ENCODE results near the gene OR5H14.

Gene OR5H14

GRCh38 chr3:98166396-98166795, 19.1 kb downstream of the OR5H14 start, which contains the start of gene OR5H15:
Gene OR5H15, plus strand, starts transcription at chr3:98166696. Its CDS starts 2,004 bp downstream, at chr3:98168700.
- ChIA-PET CTCF (no interaction called here), POLR2A (ENCODE audit: low non-redundant PET) (no interaction called here)
- H3K27ac ChIP-seq, result no peak within 1 kb of the TSS
- no peak for DNase-seq (ENCODE audit: low spot score)
- no peak for TF ChIP-seq CTCF (conservative IDR thresholded peaks at IDR 0.05; ENCODE audit: low read depth)

DNA sequence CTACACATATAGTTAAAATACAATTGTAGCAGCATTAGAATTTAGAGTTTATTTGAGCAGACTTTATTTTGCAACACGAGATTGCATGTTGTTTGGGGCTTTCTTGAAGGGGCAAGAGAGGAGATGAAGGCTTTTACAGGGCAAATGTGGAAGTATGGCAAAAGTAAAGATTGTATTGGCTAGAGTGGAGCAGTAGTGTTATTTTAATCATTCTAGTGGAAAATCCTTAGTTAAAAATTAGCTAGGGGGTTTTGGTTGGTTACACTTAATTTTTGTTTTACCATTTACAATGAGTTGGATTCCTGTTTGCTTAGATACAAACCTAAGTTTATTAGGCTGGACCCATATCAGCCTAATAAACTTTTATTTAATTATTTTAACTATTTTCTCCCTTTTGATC, 23.8 kb downstream of the OR5H14 start:
- DNase-seq (ENCODE audit: low spot score), result no peak
- ChIA-PET POLR2A (ENCODE audit: low non-redundant PET) (no interaction called here), CTCF (no interaction called here)
- no peak overlapping the region for H3K27ac ChIP-seq
- TF ChIP-seq CTCF (conservative IDR thresholded peaks at IDR 0.05; ENCODE audit: low read depth), result no peak

DNA sequence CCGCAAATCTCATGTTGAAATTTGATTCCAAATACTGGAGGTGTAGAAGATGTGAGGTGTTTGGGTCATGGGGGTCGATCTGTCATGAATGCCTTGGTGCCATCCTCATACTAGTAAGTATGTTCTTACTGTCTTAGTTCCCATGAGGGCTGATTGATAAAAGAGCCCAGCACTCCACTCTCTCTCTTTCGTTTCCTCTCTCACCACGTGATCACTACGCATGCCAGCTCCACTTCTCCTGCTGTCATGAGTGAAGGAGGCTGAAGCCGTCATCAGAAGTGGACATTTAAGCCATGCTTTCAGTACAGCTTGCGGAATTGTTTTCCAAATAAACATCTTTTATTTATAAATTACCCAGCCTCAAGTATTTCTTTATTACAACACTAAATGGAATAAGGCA, 25.3 kb downstream of the OR5H14 start:
- TF ChIP-seq CTCF (conservative IDR thresholded peaks at IDR 0.05; ENCODE audit: low read depth), result no peak
- ChIA-PET CTCF (interaction anchor here (0.8 kb wide), 1 partner anchor 133 kb away, joined by 3 read pairs; no protein-coding TSS in a partner anchor), POLR2A (ENCODE audit: low non-redundant PET) (no interaction called here)
- DNase-seq (ENCODE audit: low spot score), result no peak
- no peak overlapping the region for H3K27ac ChIP-seq

DNA sequence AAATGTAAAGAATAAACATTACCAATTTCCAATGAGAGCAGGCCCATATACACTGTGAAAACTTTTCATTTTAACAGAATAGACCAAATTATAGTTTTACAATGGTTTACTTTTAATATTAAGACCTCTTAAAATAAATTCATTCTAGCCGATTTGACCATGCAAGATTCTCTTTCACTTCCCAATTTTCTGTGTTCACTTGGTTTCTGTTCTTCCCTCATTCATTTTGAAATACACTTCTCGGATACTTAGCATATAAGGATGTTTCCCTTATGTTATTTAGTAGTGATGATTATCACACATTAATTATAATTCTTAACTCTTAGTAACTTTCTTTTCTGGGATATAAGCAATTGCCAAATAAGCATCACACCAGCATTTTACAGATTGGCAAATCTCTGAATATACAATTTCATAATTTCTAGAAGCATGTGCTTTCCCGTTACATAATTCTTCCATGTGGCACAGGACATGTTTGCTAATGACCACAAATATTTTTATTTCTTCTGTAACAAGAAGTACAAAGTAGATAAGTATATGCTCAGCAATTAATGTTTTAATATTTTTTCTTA, 33.1 kb downstream of the OR5H14 start:
- ChIA-PET CTCF (no interaction called here), POLR2A (ENCODE audit: low non-redundant PET) (no interaction called here)
- no peak overlapping the region for H3K27ac ChIP-seq
- no peak for TF ChIP-seq CTCF (conservative IDR thresholded peaks at IDR 0.05; ENCODE audit: low read depth)
- no peak for DNase-seq (ENCODE audit: low spot score)

DNA sequence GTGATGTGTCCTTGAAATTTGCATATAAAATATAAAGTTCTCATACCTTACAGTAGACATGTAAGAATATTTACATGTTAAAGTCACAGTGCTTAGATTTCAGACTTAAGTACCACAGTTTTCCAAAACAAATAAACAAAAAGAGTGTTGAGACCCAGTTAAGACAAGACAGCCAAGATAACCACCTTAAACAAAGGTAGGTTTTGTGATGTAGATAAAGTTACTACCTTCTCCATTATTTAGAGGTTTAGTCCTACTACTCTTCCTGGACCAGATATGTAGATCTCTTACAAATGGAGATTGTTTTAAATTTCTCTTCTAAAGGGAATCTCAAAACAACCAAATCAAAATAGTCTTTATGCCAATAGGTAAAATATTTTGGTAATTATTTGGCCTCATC, 34.9 kb downstream of the OR5H14 start:
- no peak overlapping the region for H3K27ac ChIP-seq
- no peak for TF ChIP-seq CTCF (conservative IDR thresholded peaks at IDR 0.05; ENCODE audit: low read depth)
- POLR2A ChIA-PET (ENCODE audit: low non-redundant PET), result no interaction called here
- no peak for DNase-seq (ENCODE audit: low spot score)
- CTCF ChIA-PET, result no interaction called here

DNA sequence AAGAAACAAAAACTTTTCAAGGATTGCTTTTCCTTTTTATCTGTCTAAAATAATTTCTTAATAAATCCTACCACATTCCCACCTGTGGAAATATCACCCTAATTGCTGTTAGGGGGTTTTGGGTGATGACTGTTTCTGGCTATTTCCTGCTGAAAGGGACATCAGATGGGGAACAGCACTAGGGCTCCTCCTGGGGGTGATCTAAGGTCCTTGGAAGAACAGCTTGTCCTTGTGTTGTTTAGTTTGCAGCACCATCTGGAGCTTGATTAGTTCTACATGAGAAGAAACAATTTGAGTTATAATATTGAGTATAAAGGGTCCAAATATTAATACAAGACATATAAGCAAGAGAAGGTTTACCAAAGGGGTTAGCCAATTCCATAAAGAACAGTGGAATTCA, 37.9 kb downstream of the OR5H14 start:
- no peak for TF ChIP-seq CTCF (conservative IDR thresholded peaks at IDR 0.05; ENCODE audit: low read depth)
- peak; percentile 2 for DNase-seq (ENCODE audit: low spot score)
- POLR2A ChIA-PET (ENCODE audit: low non-redundant PET), result no interaction called here
- CTCF ChIA-PET, result interaction anchor here (0.6 kb wide), 1 partner anchor 124 kb away, joined by 3 read pairs; no protein-coding TSS in a partner anchor
- no peak overlapping the region for H3K27ac ChIP-seq
